ENCODE results near the gene LILRA6.

Gene LILRA6

GRCh38 chr19:54209811-54210494 lies 32.6 kb downstream of the LILRA6 start:
- TF ChIP-seq TCF12 (IDR thresholded peaks at IDR 0.05; ENCODE audit: low read depth): no peak; the same call in 1 of the 2 replicates
- TF ChIP-seq CEBPB (IDR thresholded peaks at IDR 0.05): 0 out of 2 replicates have a peak, but pooled peaks have one; percentile 26
- TF ChIP-seq NFIC (IDR thresholded peaks at IDR 0.05): no peak; the same call in 1 of the 2 replicates

GRCh38 chr19:54209058-54209810 lies 33.4 kb downstream of the LILRA6 start:
- TF ChIP-seq ZBTB7A (IDR thresholded peaks at IDR 0.05; ENCODE audit: low read depth) (peak; percentile 21; the same call in 1 of the 2 replicates), CEBPB (IDR thresholded peaks at IDR 0.05) (no peak)

GRCh38 chr19:54208784-54209057 lies 33.9 kb downstream of the LILRA6 start:
- TF ChIP-seq TAF1 (IDR thresholded peaks at IDR 0.05; ENCODE audit: low read depth): no peak
- no peak for TF ChIP-seq MAX (IDR thresholded peaks at IDR 0.05)
- no peak for TF ChIP-seq TEAD4 (IDR thresholded peaks at IDR 0.05)
- TF ChIP-seq REST (IDR thresholded peaks at IDR 0.05; ENCODE audit: low read depth): no peak
- TF ChIP-seq FOXM1 (IDR thresholded peaks at IDR 0.05; ENCODE audit: borderline replicate concordance, low read depth): no peak
- TF ChIP-seq NFIC (IDR thresholded peaks at IDR 0.05): no peak

GRCh38 chr19:54207983-54208783 lies 34.4 kb downstream of the LILRA6 start:
- TF ChIP-seq FOXM1 (IDR thresholded peaks at IDR 0.05; ENCODE audit: borderline replicate concordance, low read depth): no peak
- no peak for TF ChIP-seq TEAD4 (IDR thresholded peaks at IDR 0.05)
- no peak for TF ChIP-seq TAF1 (IDR thresholded peaks at IDR 0.05; ENCODE audit: low read depth)
- no peak for TF ChIP-seq CEBPB (IDR thresholded peaks at IDR 0.05)
- TF ChIP-seq CREB1 (IDR thresholded peaks at IDR 0.05; ENCODE audit: low read depth): no peak
- TF ChIP-seq ZBTB7A (IDR thresholded peaks at IDR 0.05; ENCODE audit: low read depth): no peak
- no peak for TF ChIP-seq REST (IDR thresholded peaks at IDR 0.05; ENCODE audit: low read depth)

- no peak for TF ChIP-seq TEAD4 (IDR thresholded peaks at IDR 0.05)
- TF ChIP-seq EGR1 (IDR thresholded peaks at IDR 0.05): no peak
- no peak for TF ChIP-seq YY1 (IDR thresholded peaks at IDR 0.05; ENCODE audit: low read depth)
- TF ChIP-seq RAD21 (IDR thresholded peaks at IDR 0.05; ENCODE audit: low read depth): no peak
- TF ChIP-seq ZBTB7A (IDR thresholded peaks at IDR 0.05; ENCODE audit: low read depth): no peak
- TF ChIP-seq USF1 (IDR thresholded peaks at IDR 0.05): no peak
- TF ChIP-seq EP300 (IDR thresholded peaks at IDR 0.05; ENCODE audit: borderline replicate concordance): no peak; the same call in 1 of the 2 replicates
- no peak for TF ChIP-seq CREB1 (IDR thresholded peaks at IDR 0.05; ENCODE audit: low read depth)
- no peak for TF ChIP-seq CEBPB (IDR thresholded peaks at IDR 0.05)
- no peak for TF ChIP-seq MAX (IDR thresholded peaks at IDR 0.05)
- TF ChIP-seq FOXM1 (IDR thresholded peaks at IDR 0.05; ENCODE audit: borderline replicate concordance, low read depth): no peak
- no peak for TF ChIP-seq TCF12 (IDR thresholded peaks at IDR 0.05; ENCODE audit: low read depth)
- TF ChIP-seq NFIC (IDR thresholded peaks at IDR 0.05): no peak
- no peak for TF ChIP-seq REST (IDR thresholded peaks at IDR 0.05; ENCODE audit: low read depth)
- no peak for TF ChIP-seq TAF1 (IDR thresholded peaks at IDR 0.05; ENCODE audit: low read depth)
Measured at GRCh38 chr19:54207676-54207982, 35.0 kb downstream of the LILRA6 start.
